ENCODE data around the gene TMEM120A. TPM values are rescaled to one million over a fixed set of nuclear protein-coding genes. Genes with fewer than 3 reads are reported as not detected.

Gene TMEM120A
- total RNA-seq, 1 donor from 2014 or later = 9.4 TPM

DNA sequence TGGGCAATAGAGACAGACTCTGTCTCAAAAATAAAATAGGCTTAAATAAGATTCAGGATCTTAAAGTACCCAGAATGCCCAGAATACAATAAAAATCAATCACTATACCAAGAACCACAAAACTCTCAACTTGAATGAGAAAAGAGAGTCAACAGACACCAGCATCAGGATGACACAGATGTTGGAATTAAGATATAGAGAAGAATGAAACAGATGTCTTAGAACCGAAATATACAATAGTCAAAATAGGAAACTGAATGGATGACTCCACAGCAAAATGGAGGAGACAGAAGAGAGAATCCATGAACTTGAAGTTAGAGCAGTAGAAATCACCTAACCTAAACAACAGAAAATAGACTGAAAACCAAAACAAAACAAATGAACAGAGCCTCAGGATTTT, 49.9 kb downstream of the TMEM120A start:
- Histone ChIP-seq H3K36me3 (no peaks in the 10 kb centered on the region), H3F3A (ENCODE audit: low read depth) (no peaks in the 10 kb centered on the region), H3K79me2 (ENCODE audit: low read depth) (peaks cover 26% of the 10 kb centered on the region), H4K20me1 (ENCODE audit: low read depth) (peaks cover 20% of the 10 kb centered on the region), H3K4me1 (no peaks in the 10 kb centered on the region), H3K9me3 (ENCODE audit: low read depth) (no peaks in the 10 kb centered on the region), H3K4me3 (no peak overlapping the region), H2AFZ (replicated peaks) (no peak overlapping the region), H3K4me2 (no peak overlapping the region), H3K9ac (no peak overlapping the region), H3K27me3 (no peaks in the 10 kb centered on the region), H3K27ac (no peak overlapping the region)
- Mint-ChIP-seq H3K36me3 (peaks cover 35% of the 10 kb centered on the region), H3K4me3 (no peak overlapping the region), H3K9me3 (no peaks in the 10 kb centered on the region), H3K27me3 (ENCODE audit: insufficient read depth, low read depth) (peaks cover 7% of the 10 kb centered on the region), H3K4me1 (peaks cover 20% of the 10 kb centered on the region), H3K27ac (no peak overlapping the region)
- no peak for DNase-seq (ENCODE audit: low spot score)
- TF ChIP-seq CTCF (IDR thresholded peaks at IDR 0.05) (no peak), EZH2 (IDR thresholded peaks at IDR 0.05) (no peak), EZH2phosphoT487 (IDR thresholded peaks at IDR 0.05) (no peak)

- Histone ChIP-seq H3K4me1 (no peaks in the 10 kb centered on the region), H3K79me2 (ENCODE audit: low read depth) (peaks cover 20% of the 10 kb centered on the region), H3K27ac (no peak overlapping the region), H2AFZ (replicated peaks) (no peak overlapping the region), H3K9ac (no peak overlapping the region), H3F3A (ENCODE audit: low read depth) (no peaks in the 10 kb centered on the region), H3K4me3 (no peak overlapping the region), H3K27me3 (no peaks in the 10 kb centered on the region), H4K20me1 (ENCODE audit: low read depth) (peaks cover 15% of the 10 kb centered on the region), H3K9me3 (ENCODE audit: low read depth) (no peaks in the 10 kb centered on the region), H3K36me3 (no peaks in the 10 kb centered on the region), H3K4me2 (no peak overlapping the region)
- TF ChIP-seq EZH2 (IDR thresholded peaks at IDR 0.05) (no peak), CTCF (IDR thresholded peaks at IDR 0.05) (no peak), EZH2phosphoT487 (IDR thresholded peaks at IDR 0.05) (no peak)
- DNase-seq (ENCODE audit: low spot score) = no peak
- H3K9me3 Mint-ChIP-seq = no peaks in the 10 kb centered on the region
- H3K4me3 Mint-ChIP-seq = no peak overlapping the region
- no peak overlapping the region for H3K27ac Mint-ChIP-seq
- H3K4me1 Mint-ChIP-seq = peaks cover 20% of the 10 kb centered on the region
- H3K36me3 Mint-ChIP-seq = peaks cover 36% of the 10 kb centered on the region
- H3K27me3 Mint-ChIP-seq (ENCODE audit: insufficient read depth, low read depth) = peaks cover 7% of the 10 kb centered on the region
These were observed 50.5 kb downstream of the TMEM120A start for GRCh38 chr7:75943864-75944263.

- peaks cover 30% of the 10 kb centered on the region for H3K4me1 Mint-ChIP-seq
- no peak overlapping the region for H3K9ac ChIP-seq
- no peaks in the 10 kb centered on the region for H3K36me3 ChIP-seq
- H3K27ac ChIP-seq = no peak overlapping the region
- no peaks in the 10 kb centered on the region for H3K9me3 ChIP-seq (ENCODE audit: low read depth)
- no peaks in the 10 kb centered on the region for H3K4me1 ChIP-seq
- H3K27ac Mint-ChIP-seq = no peak overlapping the region
- DNase-seq (ENCODE audit: low spot score) = no peak
- peaks cover 30% of the 10 kb centered on the region for H3K79me2 ChIP-seq (ENCODE audit: low read depth)
- H4K20me1 ChIP-seq (ENCODE audit: low read depth) = no peaks in the 10 kb centered on the region
- no peak overlapping the region for H3K4me2 ChIP-seq
- TF ChIP-seq EZH2 (IDR thresholded peaks at IDR 0.05) (no peak), EZH2phosphoT487 (IDR thresholded peaks at IDR 0.05) (no peak), CTCF (IDR thresholded peaks at IDR 0.05) (no peak)
- H3F3A ChIP-seq (ENCODE audit: low read depth) = peaks cover 2% of the 10 kb centered on the region
- H3K4me3 Mint-ChIP-seq = no peak overlapping the region
- no peak overlapping the region for H2AFZ ChIP-seq (replicated peaks)
- no peaks in the 10 kb centered on the region for H3K9me3 Mint-ChIP-seq
- H3K27me3 Mint-ChIP-seq (ENCODE audit: insufficient read depth, low read depth) = peaks cover 5% of the 10 kb centered on the region
- H3K4me3 ChIP-seq = no peak overlapping the region
- H3K27me3 ChIP-seq = no peaks in the 10 kb centered on the region
- H3K36me3 Mint-ChIP-seq = peaks cover 22% of the 10 kb centered on the region
These were observed 55.5 kb downstream of the TMEM120A start for GRCh38 chr7:75938921-75939320.

Measured in neural progenitor cell (in vitro differentiated cells).